Adrenal gland (tissue), 12 donors: ENCODE results near the gene DACT2. TPM values are rescaled to one million over a fixed set of nuclear protein-coding genes. Genes with fewer than 3 reads are reported as not detected.

Source experiments
- DNase-seq, 7 donors: peaks; one replicate each; pipeline ENCODE4 v3.0.0-alpha.2; 2019 to 2020
- H3K27ac ChIP-seq, 5 donors: fragments of 200-600 bp; sonication (generic) in 4 of 5; 1 replicate in 3 of 5; 2 replicates in 2 of 5; pipeline versions ENCODE4 v1.5.1 to v1.8.0; 2016 to 2020; ENCODE audit warnings: mild to moderate bottlenecking in 1 of 5
- H3K27me3 ChIP-seq: fragments of 200-600 bp; 2 replicates; pipeline ENCODE4 v1.8.0; 2021
- H3K36me3 ChIP-seq, 2 donors: fragments of 200-600 bp; replicated peaks in 1 of 2; 1 replicate in 1 of 2; 2 replicates in 1 of 2; pipeline versions ENCODE4 v1.5.1 to v1.8.0; 2018 to 2022
- H3K4me1 ChIP-seq, 2 donors: fragments of 200-600 bp; replicated peaks in 1 of 2; 1 replicate in 1 of 2; 2 replicates in 1 of 2; pipeline versions ENCODE4 v1.5.1 to v1.8.0; 2018 to 2021
- H3K4me3 ChIP-seq, 4 donors: fragments of 200-600 bp; sonication (generic) in 3 of 4; one replicate each; pipeline ENCODE4 v1.5.1; 2016 to 2018
- H3K9me3 ChIP-seq, 3 donors: fragments of 200-600 bp; sonication (generic) in 1 of 3; replicated peaks in 1 of 3; 1 replicate in 2 of 3; 2 replicates in 1 of 3; pipeline versions ENCODE4 v1.5.1 to v1.8.0; 2016 to 2021
- POLR2A ChIP-seq, 2 donors: fragments of 450-650 bp; IDR thresholded peaks; one replicate each; pipeline ENCODE4 v1.6.1; 2017; ENCODE audit warnings: antibody characterized with exemption in 2 of 2, mild to moderate bottlenecking in 2 of 2, moderate library complexity in 1 of 2
- WGBS, 4 donors: extraction: QIAGEN DNeasy Blood & Tissue Kit in 2 of 4; methylation state at CpG; one replicate each; pipeline versions ENCODE4 v1.1.5 to v1.1.7; 2013 to 2017; 5-methylcytosine and 5-hydroxymethylcytosine counted together
- intact Hi-C, 2 donors: fragments of 100-400 bp; cut with DNase I; formaldehyde crosslinking; loops; one replicate each; pipeline versions ENCODE4 v1.14.1 to v1.15.0; 2022 to 2023
- polyA plus RNA-seq, 3 donors: library from polyadenylated mRNA; stranded (reverse); fragments of 200-250 nt in 2 of 3; fragments of 350-450 nt in 1 of 3; fragmentation: Illumina TruSeq in 1 of 3; extraction: RNeasy Lipid Tissue Mini Kit (QIAGEN cat#74804) in 1 of 3; gene quantifications; one replicate each; pipeline ENCODE4 v1.2.3, GENCODE V29; 2013 to 2014
- total RNA-seq, 9 donors: library from RNA; depleted of rRNA in 4 of 9; stranded (reverse); fragments of >200 nt in 4 of 9; fragments of 120-200 nt in 1 of 9; fragmentation: NEBNext Ultra II Directional in 1 of 9; extraction: Animal tissue kit (Norgen Biotek cat#: 25700) in 1 of 9; gene quantifications; one replicate each; pipeline versions ENCODE4 v1.1.0 to v1.2.4, GENCODE V29; 2013 to 2023
- TF ChIP-seq, protein P1 (sequence below), 6 experiments: fragments of 450-650 bp in 4 of 6; fragments of 200-600 bp in 2 of 6; sonication (generic) in 1 of 6; IDR thresholded peaks; 1 replicate in 5 of 6; 2 replicates in 1 of 6; pipeline versions ENCODE4 v1.5.1 to v1.8.0; 2016 to 2021; ENCODE audit warnings: antibody characterized with exemption in 6 of 6, mild to moderate bottlenecking in 2 of 6, moderate library complexity in 1 of 6
- donor health status: healthy with polysubstance abuse.
- donor health status: Bipolar disorder and iron deficiency.
- donor health status: DM: yes; HTN: yes; CAD: no.
- donor health status: DM: no; HTN: no; CAD: no.
- donor health status: DM: no; HTN: no; CAD: no.
- donor health status: DM: yes; HTN: yes; CAD: no.

Gene DACT2
- total and polyA plus RNA-seq, 12 donors = 0.05 to 11.2 (median 2.8) TPM

GRCh38 chr6:168322966-168323365 lies 3.4 kb upstream of the DACT2 start:
- WGBS, 4 donors = 35 to 44% (median 38%) methylated on average over 2 of the region's 2 CpGs
- H3K4me1 ChIP-seq = no peaks in the 10 kb centered on the region
- TF ChIP-seq POLR2A (IDR thresholded peaks at IDR 0.05) = no peak
- TF ChIP-seq, protein P1, sequence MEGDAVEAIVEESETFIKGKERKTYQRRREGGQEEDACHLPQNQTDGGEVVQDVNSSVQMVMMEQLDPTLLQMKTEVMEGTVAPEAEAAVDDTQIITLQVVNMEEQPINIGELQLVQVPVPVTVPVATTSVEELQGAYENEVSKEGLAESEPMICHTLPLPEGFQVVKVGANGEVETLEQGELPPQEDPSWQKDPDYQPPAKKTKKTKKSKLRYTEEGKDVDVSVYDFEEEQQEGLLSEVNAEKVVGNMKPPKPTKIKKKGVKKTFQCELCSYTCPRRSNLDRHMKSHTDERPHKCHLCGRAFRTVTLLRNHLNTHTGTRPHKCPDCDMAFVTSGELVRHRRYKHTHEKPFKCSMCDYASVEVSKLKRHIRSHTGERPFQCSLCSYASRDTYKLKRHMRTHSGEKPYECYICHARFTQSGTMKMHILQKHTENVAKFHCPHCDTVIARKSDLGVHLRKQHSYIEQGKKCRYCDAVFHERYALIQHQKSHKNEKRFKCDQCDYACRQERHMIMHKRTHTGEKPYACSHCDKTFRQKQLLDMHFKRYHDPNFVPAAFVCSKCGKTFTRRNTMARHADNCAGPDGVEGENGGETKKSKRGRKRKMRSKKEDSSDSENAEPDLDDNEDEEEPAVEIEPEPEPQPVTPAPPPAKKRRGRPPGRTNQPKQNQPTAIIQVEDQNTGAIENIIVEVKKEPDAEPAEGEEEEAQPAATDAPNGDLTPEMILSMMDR (IDR thresholded peaks at IDR 0.05) = no peak
- no peak overlapping the region for H3K27ac ChIP-seq
- no peaks in the 10 kb centered on the region for H3K9me3 ChIP-seq
- H3K4me3 ChIP-seq = no peak overlapping the region
- peaks cover 23% of the 10 kb centered on the region for H3K27me3 ChIP-seq
- no peak for DNase-seq
- no peaks in the 10 kb centered on the region for H3K36me3 ChIP-seq
- intact Hi-C loops = no loop called here

GRCh38 chr6:168320634-168321033 lies 1.1 kb upstream of the DACT2 start:
- 74 to 83% (median 82%) methylated on average over 9 of the region's 9 CpGs for WGBS, 4 donors

GRCh38 chr6:168318579-168319278 lies 848 bp downstream of the DACT2 start:
- Histone ChIP-seq H3K9me3 (no peaks in the 10 kb centered on the region), H3K4me1 (no peaks in the 10 kb centered on the region), H3K4me3 (peak overlapping the region in 1 of 4 donors; percentile 45), H3K36me3 (no peaks in the 10 kb centered on the region), H3K27ac (peak overlapping the region in 1 of 5 donors; percentile 75), H3K27me3 (peaks cover 23% of the 10 kb centered on the region)
- 22 to 32% (median 28%) methylated on average over 10 to 33 of the region's 33 CpGs for WGBS, 4 donors
- TF ChIP-seq POLR2A (IDR thresholded peaks at IDR 0.05) = no peak
- TF ChIP-seq, protein P1 (IDR thresholded peaks at IDR 0.05) = no peak
- intact Hi-C loops = no loop called here
- DNase-seq = no peak

More at GRCh38 chr6:168320634-168321033, 1.1 kb upstream of the DACT2 start:
- Histone ChIP-seq H3K27ac (peak overlapping the region in 1 of 5 donors; percentile 75), H3K9me3 (no peaks in the 10 kb centered on the region), H3K4me1 (no peaks in the 10 kb centered on the region), H3K27me3 (peaks cover 23% of the 10 kb centered on the region), H3K36me3 (no peaks in the 10 kb centered on the region), H3K4me3 (no peak overlapping the region)
- intact Hi-C loops = no loop called here
- peak in 3 of 7 donors; percentile 25 to 59 (median 35) for DNase-seq
- no peak for TF ChIP-seq POLR2A (IDR thresholded peaks at IDR 0.05)
- TF ChIP-seq, protein P1 (IDR thresholded peaks at IDR 0.05) = no peak

DNA sequence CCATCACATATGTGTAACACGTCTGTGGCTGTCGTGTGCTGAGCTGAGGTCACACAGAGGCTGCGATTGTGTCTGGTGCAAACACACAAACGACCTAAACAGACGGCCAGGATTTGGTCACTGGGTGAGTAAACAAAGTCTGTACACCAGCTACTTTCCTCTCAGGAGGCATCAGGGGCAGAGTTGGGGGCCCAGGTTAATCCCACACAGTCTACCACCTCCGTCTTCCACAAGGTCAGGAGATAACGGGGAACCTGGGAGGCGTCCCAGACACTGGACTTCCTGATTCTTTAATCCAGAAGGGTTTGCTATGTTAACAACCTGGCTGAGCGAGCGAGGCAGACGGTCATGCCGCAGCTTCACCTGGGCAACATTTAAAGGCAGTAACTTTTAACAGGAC lies 1.5 kb downstream of the DACT2 start:
- DNase-seq = no peak
- intact Hi-C loops = no loop called here
- peaks cover 23% of the 10 kb centered on the region for H3K27me3 ChIP-seq
- H3K4me3 ChIP-seq = no peak overlapping the region
- no peaks in the 10 kb centered on the region for H3K36me3 ChIP-seq
- H3K27ac ChIP-seq = peak overlapping the region in 1 of 5 donors; percentile 52
- TF ChIP-seq POLR2A (IDR thresholded peaks at IDR 0.05) = no peak
- TF ChIP-seq, protein P1 (IDR thresholded peaks at IDR 0.05) = no peak
- H3K4me1 ChIP-seq = no peaks in the 10 kb centered on the region
- H3K9me3 ChIP-seq = no peaks in the 10 kb centered on the region
- WGBS, 4 donors = 47 to 63% (median 52%) methylated on average over 10 to 12 of the region's 12 CpGs
